ENCODE data around the gene DDX31. TPM values are rescaled to one million over a fixed set of nuclear protein-coding genes. Genes with fewer than 3 reads are reported as not detected.

DDX31 gene
- total RNA-seq, 1 donor from 2014 or later = 15.8 TPM

- H3K27me3 ChIP-seq (ENCODE audit: control insufficient read depth, insufficient read depth, low read length) = no peaks in the 10 kb centered on the region
- no peak overlapping the region for H3K4me3 ChIP-seq (ENCODE audit: low read depth, low read length)
- FAIRE-seq (no peak), DNase-seq (ENCODE audit: low read depth) (no peak)
- peaks cover 18% of the 10 kb centered on the region for H3K36me3 ChIP-seq (ENCODE audit: control insufficient read depth, insufficient read depth, low read length)
- TF ChIP-seq, protein P1, sequence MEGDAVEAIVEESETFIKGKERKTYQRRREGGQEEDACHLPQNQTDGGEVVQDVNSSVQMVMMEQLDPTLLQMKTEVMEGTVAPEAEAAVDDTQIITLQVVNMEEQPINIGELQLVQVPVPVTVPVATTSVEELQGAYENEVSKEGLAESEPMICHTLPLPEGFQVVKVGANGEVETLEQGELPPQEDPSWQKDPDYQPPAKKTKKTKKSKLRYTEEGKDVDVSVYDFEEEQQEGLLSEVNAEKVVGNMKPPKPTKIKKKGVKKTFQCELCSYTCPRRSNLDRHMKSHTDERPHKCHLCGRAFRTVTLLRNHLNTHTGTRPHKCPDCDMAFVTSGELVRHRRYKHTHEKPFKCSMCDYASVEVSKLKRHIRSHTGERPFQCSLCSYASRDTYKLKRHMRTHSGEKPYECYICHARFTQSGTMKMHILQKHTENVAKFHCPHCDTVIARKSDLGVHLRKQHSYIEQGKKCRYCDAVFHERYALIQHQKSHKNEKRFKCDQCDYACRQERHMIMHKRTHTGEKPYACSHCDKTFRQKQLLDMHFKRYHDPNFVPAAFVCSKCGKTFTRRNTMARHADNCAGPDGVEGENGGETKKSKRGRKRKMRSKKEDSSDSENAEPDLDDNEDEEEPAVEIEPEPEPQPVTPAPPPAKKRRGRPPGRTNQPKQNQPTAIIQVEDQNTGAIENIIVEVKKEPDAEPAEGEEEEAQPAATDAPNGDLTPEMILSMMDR (IDR thresholded peaks at IDR 0.05; ENCODE audit: insufficient read depth, low read length, severe bottlenecking) = no peak
Observed at GRCh38 chr9:132647355-132647754, 22.4 kb downstream of the DDX31 start.

DNA sequence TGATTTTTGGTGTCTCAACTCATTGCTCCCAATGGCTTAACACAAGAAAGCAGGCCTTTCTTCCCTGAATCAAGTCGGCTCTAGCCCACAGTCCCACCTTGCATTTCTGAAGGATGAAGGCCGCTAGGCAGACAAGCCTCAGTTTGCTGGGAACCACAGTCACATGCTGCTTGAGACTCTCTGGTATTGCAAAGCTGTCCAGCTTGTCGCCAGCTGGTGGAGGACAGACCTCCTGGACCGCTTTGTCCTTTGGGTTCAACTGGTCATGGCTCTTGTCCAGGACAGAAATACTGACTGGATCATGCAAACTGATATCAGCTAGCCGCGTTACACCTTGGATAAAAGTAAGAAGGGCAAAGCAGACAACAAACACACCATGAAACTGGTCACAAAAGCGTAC is 23.1 kb downstream of the DDX31 start:
- H3K4me3 ChIP-seq (ENCODE audit: low read depth, low read length) = no peak overlapping the region
- H3K36me3 ChIP-seq (ENCODE audit: control insufficient read depth, insufficient read depth, low read length) = peaks cover 20% of the 10 kb centered on the region
- DNase-seq (ENCODE audit: low read depth) (no peak), FAIRE-seq (no peak)
- TF ChIP-seq, protein P1 (IDR thresholded peaks at IDR 0.05; ENCODE audit: insufficient read depth, low read length, severe bottlenecking) = no peak
- no peaks in the 10 kb centered on the region for H3K27me3 ChIP-seq (ENCODE audit: control insufficient read depth, insufficient read depth, low read length)

DNA sequence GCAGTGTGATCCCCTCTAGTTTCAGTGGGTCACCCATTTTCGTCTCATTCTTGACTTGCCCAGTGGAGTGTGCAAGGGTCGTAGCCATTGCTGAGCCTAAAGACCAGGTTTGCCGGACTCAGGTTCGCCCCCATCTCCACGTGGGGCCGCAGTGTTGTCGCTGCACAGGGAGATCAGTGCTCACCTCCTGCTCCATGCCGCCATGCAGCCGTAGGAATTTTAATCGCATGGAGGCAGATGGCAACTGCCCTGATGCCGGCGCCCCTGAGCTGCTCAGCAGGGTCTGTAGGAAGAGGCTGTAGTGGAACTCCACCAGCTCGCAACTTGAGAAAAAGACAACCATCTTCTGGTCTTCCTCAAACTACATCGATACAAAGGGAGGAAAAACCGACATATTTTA is 24.1 kb downstream of the DDX31 start:
- no peak for DNase-seq (ENCODE audit: low read depth)
- no peak for FAIRE-seq
- Histone ChIP-seq H3K36me3 (ENCODE audit: control insufficient read depth, insufficient read depth, low read length) (peaks cover 23% of the 10 kb centered on the region), H3K27me3 (ENCODE audit: control insufficient read depth, insufficient read depth, low read length) (no peaks in the 10 kb centered on the region), H3K4me3 (ENCODE audit: low read depth, low read length) (no peak overlapping the region)
- TF ChIP-seq, protein P1 (IDR thresholded peaks at IDR 0.05; ENCODE audit: insufficient read depth, low read length, severe bottlenecking) = no peak

DNA sequence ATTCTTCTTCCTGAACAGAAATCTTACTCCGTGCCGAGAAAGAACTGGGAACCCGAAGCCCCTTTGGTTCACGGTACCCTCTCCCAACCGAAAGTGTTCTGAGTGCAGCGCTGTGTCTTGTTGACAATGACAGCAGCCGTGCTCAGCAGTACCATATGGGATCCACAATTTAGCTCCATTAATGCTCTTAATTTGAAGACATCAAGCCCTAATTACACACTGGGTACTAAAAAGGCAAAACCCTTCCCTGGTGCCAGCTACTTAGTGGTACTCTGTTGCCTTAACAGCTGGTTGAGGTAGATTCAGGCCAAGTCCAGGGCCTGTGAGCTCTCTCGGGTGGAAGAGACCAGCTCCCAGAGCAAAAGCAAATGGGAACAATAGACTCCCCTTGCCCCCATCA is 24.5 kb downstream of the DDX31 start:
- TF ChIP-seq, protein P1 (IDR thresholded peaks at IDR 0.05; ENCODE audit: insufficient read depth, low read length, severe bottlenecking) = no peak
- DNase-seq (ENCODE audit: low read depth) (no peak), FAIRE-seq (no peak)
- Histone ChIP-seq H3K4me3 (ENCODE audit: low read depth, low read length) (no peak overlapping the region), H3K36me3 (ENCODE audit: control insufficient read depth, insufficient read depth, low read length) (peaks cover 23% of the 10 kb centered on the region), H3K27me3 (ENCODE audit: control insufficient read depth, insufficient read depth, low read length) (no peaks in the 10 kb centered on the region)

DNA sequence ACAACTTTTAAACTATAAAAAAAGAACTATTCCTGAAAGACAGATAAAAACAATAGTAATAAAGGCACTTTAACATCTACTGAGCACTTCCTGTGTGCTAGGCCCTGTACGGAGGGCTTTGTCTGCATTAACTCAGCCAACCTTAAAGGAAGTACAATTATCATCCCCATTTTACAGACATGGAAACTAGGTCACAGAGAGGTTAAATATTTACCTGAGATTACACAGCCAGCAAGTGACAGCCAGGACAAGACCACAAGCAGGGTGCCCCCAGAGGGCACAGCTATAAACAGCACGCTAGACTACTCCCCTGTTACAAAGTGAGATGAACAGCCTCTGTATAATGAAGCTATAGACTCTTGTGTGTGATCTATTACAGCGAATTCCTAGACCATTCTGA is 25.5 kb downstream of the DDX31 start:
- TF ChIP-seq, protein P1 (IDR thresholded peaks at IDR 0.05; ENCODE audit: insufficient read depth, low read length, severe bottlenecking) = no peak
- H3K36me3 ChIP-seq (ENCODE audit: control insufficient read depth, insufficient read depth, low read length) = peaks cover 20% of the 10 kb centered on the region
- no peak for FAIRE-seq
- no peak for DNase-seq (ENCODE audit: low read depth)
- H3K4me3 ChIP-seq (ENCODE audit: low read depth, low read length) = no peak overlapping the region
- H3K27me3 ChIP-seq (ENCODE audit: control insufficient read depth, insufficient read depth, low read length) = no peaks in the 10 kb centered on the region

- no peaks in the 10 kb centered on the region for H3K27me3 ChIP-seq (ENCODE audit: control insufficient read depth, insufficient read depth, low read length)
- DNase-seq (ENCODE audit: low read depth) = no peak
- no peak overlapping the region for H3K4me3 ChIP-seq (ENCODE audit: low read depth, low read length)
- H3K36me3 ChIP-seq (ENCODE audit: control insufficient read depth, insufficient read depth, low read length) = peaks cover 10% of the 10 kb centered on the region
- TF ChIP-seq, protein P1 (IDR thresholded peaks at IDR 0.05; ENCODE audit: insufficient read depth, low read length, severe bottlenecking) = no peak
- no peak for FAIRE-seq
Observed at GRCh38 chr9:132641216-132641615, 28.6 kb downstream of the DDX31 start.
